ENCODE data around the gene CELF2. TPM values are rescaled to one million over a fixed set of nuclear protein-coding genes. Genes with fewer than 3 reads are reported as not detected.

The CELF2 gene
- total and polyA plus RNA-seq, 9 of the 15 experiments (the other 6 are each of a cell fraction or from before 2014, with no cell fraction given): 4.0 to 20.3 (median 11.1) TPM

DNA sequence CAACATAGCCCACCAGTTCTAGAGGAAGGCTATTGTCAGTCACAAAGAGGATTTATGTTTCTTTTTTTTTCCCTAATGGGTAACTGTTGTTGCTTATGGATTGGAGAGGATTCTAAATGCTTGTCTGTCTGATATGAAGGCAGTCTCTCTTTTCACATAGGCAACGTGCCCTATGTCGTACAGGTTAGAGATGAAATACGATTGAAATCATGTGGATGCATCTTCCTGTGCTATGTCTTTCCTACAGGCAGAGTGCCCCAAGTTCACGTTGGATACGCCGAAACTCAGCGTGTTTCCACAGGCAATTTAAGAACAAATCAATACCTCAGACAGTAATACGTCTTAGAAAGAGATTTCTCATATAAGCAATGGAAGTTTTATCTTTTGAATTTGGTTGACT, 93.8 kb downstream of the CELF2 start (continued):
- TF ChIP-seq ZNF395 (CRISPR knock-in tag; IDR thresholded peaks at IDR 0.05): no peak

DNA sequence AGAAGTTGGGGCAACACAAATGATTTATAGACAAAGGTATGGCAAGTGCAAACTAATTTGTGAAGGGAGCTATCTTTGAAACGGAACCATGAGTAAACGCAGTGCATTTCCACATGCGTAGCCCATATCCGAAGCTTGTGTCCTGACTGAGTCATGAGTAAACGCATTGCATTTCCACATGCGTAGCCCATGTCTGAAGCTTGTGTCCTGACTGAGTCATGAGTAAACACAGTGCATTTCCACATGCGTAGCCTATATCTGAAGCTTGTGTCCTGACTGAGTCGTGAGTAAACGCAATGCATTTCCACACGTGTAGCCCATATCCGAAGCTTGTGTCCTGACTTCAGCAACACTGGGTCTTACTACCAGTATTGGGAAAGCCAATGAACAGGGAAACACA, 95.0 kb downstream of the CELF2 start:
- no peaks in the 10 kb centered on the region for H3K9me1 ChIP-seq (ENCODE audit: control insufficient read depth, insufficient read depth, low read length)
- H3K36me3 ChIP-seq (ENCODE audit: control insufficient read depth, insufficient read depth, low read length): no peaks in the 10 kb centered on the region
- ChIA-PET POLR2A (interaction anchor here (1.1 kb wide), 1 partner anchor 10 kb away, joined by 3 read pairs; no protein-coding TSS in a partner anchor), CTCF (ENCODE audit: low intra/inter-chr PET ratio) (no interaction called here)
- ATAC-seq (no peak), DNase-seq (ENCODE audit: extremely low read depth in 1 of 4, low spot score in 3 of 4) (no peak), FAIRE-seq (peak; percentile 11)
- H3K27me3 ChIP-seq (ENCODE audit: control insufficient read depth in 2 of 2, insufficient read depth in 2 of 2, low read length in 2 of 2): no peaks in the 10 kb centered on the region; a peak in 1 of 5 replicates
- H3K79me2 ChIP-seq (ENCODE audit: control insufficient read depth, insufficient read depth, low read length): no peaks in the 10 kb centered on the region
- no peak overlapping the region for H2AFZ ChIP-seq (ENCODE audit: low read depth, low read length)
- no peaks in the 10 kb centered on the region for H3K9me3 ChIP-seq (replicated peaks; ENCODE audit: control insufficient read depth, insufficient read depth, low read depth, low read length)
- H3K4me2 ChIP-seq (ENCODE audit: insufficient read depth, low read length): no peak overlapping the region
- H4K20me1 ChIP-seq (replicated peaks; ENCODE audit: control insufficient read depth, insufficient read depth, low read length): no peaks in the 10 kb centered on the region
- BruUV-seq (replicated peaks): no TSS peak
- intact Hi-C loops (cut with micrococcal nuclease): loop anchor here (2.0 kb wide), 1 partner anchor 158 kb away; no protein-coding TSS in a partner anchor
- 53% methylated on average over 11 of the region's 11 CpGs for WGBS (ENCODE audit: insufficient coverage, low coverage, missing lambda C conversion rate)
- TF ChIP-seq NR2C2 (CRISPR knock-in tag; IDR thresholded peaks at IDR 0.05) (no peak), NR2C2 (tag; IDR thresholded peaks at IDR 0.05) (no peak), ZZZ3 (IDR thresholded peaks at IDR 0.05) (no peak), ZNF561 (CRISPR knock-in tag; conservative IDR thresholded peaks at IDR 0.05) (no peak), RBM39 (optimal IDR thresholded peaks at IDR 0.05; ENCODE audit: low read depth, low read length) (no peak), RBM15 (IDR thresholded peaks at IDR 0.05; ENCODE audit: insufficient read depth, low read length) (no peak), IFI16 (CRISPR knock-in tag; IDR thresholded peaks at IDR 0.05) (no peak), ELF1 (tag; IDR thresholded peaks at IDR 0.05) (no peak), HNRNPLL (IDR thresholded peaks at IDR 0.05; ENCODE audit: low read depth, low read length, poor library complexity, severe bottlenecking) (no peak)
- no peak overlapping the region for H3K4me3 ChIP-seq
- no peak overlapping the region for H3K27ac ChIP-seq (ENCODE audit: extremely low read depth, low read depth, low read length)
- in situ Hi-C loops (cut with MboI): no loop called here
- no peaks in the 10 kb centered on the region; a peak in 1 of 5 replicates for H3K4me1 ChIP-seq (replicated peaks in 1 of 2; ENCODE audit: control insufficient read depth in 2 of 2, insufficient read depth in 2 of 2, low read length in 2 of 2)
- no peak overlapping the region for H3K9ac ChIP-seq (ENCODE audit: insufficient read depth in 1 of 2, low read depth in 2 of 2, low read length in 2 of 2)

Measured in K562 (cell line).